GM10847 (cell line): ENCODE data around the gene TRIM65.

ENCODE experiments used
- POLR2A ChIP-seq: IDR thresholded peaks from 2 replicates; pipeline ENCODE4 v1.6.1; 2011; ENCODE audit not compliant: insufficient read length; ENCODE audit errors: extremely low read depth

Gene TRIM65

GRCh38 chr17:75893305-75894048, 3.3 kb downstream of the TRIM65 start:
- no peak for TF ChIP-seq POLR2A

GRCh38 chr17:75892556-75893224, 4.1 kb downstream of the TRIM65 start:
- no peak for TF ChIP-seq POLR2A

DNA sequence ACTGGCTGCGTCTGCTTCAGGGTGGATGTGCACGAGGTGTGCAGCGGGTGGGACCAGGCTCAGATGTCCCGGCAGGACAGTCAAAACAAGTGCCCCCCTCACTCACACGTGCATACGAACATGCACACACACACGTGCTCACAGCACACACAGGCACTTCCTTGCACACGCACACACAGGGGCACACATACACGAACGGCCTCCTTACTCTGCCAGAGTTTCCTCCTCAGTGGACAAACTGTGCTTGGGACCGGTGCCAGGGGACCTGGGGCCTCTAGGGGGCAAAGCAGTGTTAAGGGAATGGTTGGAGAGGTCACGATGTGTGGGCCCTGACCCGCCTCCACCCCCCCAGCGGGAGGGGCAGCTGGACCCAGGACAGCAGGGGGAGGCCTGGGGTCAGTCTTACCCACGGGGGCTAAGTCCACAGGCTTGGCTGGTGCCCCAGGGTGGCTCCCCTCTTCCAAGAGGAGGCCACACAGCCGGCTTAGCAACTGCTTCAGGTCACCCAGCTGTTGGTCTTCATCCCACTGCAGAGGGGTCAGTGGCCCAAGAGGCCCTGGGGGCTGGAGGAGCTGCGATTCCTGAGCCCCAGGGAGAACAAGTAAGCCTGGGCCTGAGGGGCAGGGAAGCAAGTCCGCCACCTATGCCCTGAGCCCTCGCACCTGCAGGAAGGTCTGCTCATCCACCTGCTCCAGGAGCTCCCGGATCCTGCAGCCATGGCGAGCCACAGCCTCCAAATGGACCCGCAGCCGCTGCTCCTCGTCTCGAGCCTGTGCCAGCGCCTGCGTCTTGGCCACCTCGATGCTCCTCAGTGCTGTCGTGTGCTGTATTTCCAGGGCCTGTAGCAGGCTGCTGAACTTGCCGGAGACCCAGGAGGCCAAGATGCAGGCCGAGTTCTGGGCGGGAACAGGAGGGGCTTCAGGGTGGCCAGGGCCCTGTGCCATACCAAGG, 4.9 kb downstream of the TRIM65 start:
- TF ChIP-seq POLR2A: no peak

DNA sequence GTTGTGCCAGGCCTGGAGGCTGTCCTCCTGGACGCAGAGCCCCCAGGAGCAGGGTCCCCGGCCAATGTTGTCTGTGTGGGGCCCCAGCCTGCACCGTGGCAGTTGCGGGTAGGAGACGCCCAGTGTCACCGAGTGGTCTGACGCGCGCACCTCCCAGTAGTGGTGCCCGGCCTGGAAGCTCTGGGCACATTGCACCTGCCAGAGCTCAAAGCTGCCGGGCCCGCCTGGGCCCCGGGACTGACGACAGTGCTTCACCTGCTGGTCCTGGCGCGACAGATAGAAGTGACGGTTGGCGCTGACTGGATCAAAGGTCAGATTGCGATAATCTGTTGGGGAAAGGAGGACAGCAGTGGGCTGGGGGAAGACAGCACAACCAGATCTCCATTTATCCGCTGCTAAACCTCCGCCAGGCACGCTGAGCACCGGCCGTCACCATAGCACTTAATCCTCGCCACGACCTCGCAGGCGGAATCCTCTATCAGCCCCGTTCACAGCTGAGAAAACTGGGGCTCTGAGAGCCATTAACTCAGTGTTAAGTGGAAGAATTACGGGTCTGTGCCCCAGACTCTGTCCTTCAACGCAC, 5.6 kb downstream of the TRIM65 start:
- no peak for TF ChIP-seq POLR2A

GRCh38 chr17:75889454-75889853, 7.3 kb downstream of the TRIM65 start:
- TF ChIP-seq POLR2A: no peak

DNA sequence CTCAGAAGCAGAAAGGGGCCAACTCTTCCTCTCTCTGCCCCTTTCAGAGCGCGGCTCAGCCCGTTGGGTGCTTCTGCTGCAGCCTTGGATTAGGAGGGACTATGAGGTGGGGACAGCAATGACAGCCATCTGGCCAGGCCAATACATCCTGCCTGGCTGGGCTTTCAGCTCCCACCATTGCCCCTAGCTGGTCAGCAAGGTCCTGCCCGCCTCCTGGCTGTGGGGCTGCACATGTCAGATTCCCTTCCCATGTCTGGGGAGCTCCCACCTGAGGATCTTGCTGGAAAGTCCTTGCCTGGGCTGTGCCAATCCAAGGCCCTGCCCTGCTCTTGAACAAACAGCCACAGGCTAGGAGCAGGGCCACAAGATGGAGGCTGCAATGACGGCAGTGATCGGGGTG, 8.3 kb downstream of the TRIM65 start:
- no peak for TF ChIP-seq POLR2A

- TF ChIP-seq POLR2A: no peak
These were observed 11.3 kb downstream of the TRIM65 start for GRCh38 chr17:75885431-75885830.

DNA sequence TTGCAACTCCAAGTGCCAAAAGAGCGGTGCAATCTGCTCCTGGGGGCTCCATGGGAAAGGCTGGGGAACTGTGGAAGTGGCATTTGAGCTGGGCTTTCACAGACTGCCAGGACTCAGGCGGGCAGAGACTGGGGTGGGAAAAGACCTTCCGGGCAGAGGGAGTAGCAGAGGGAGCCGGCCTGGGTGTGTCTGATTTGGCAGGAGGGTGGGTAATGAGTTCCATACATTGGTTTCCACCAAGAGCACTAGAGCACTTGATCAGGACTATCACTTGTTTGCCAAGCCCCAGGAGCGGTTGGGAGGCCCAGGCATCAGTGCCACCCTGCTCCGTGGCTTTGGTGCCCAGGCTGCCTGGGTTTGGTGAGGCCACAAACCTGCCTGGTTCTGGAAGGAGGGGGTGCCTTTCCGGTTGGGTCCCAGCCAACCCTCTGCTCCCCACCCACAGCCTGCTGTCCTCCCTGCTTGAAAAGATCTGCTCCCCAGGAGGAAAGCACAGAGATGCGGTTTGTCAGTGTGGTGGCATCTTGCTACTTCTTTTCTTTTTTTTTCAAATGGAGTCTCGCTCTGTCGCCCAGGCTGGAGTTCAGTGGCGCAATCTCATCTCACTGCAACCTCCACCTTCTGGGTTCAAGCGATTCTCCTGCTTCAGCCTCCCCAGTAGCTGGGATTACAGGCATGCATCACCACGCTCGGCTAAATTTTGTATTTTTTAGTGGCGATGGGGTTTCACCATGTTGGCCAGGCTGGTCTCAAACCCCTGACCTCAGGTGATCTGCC, 14.9 kb downstream of the TRIM65 start:
- TF ChIP-seq POLR2A: no peak

GRCh38 chr17:75880266-75880665, 16.5 kb downstream of the TRIM65 start:
- TF ChIP-seq POLR2A: no peak

- no peak for TF ChIP-seq POLR2A
These were observed 18.4 kb downstream of the TRIM65 start, which contains the start of gene TRIM47 for GRCh38 chr17:75878174-75878998. TRIM47 (minus strand) TSS chr17:75878581; CDS start chr17:75878548, 33 bp downstream.

GRCh38 chr17:75877752-75878173, 19.0 kb downstream of the TRIM65 start:
- no peak for TF ChIP-seq POLR2A

DNA sequence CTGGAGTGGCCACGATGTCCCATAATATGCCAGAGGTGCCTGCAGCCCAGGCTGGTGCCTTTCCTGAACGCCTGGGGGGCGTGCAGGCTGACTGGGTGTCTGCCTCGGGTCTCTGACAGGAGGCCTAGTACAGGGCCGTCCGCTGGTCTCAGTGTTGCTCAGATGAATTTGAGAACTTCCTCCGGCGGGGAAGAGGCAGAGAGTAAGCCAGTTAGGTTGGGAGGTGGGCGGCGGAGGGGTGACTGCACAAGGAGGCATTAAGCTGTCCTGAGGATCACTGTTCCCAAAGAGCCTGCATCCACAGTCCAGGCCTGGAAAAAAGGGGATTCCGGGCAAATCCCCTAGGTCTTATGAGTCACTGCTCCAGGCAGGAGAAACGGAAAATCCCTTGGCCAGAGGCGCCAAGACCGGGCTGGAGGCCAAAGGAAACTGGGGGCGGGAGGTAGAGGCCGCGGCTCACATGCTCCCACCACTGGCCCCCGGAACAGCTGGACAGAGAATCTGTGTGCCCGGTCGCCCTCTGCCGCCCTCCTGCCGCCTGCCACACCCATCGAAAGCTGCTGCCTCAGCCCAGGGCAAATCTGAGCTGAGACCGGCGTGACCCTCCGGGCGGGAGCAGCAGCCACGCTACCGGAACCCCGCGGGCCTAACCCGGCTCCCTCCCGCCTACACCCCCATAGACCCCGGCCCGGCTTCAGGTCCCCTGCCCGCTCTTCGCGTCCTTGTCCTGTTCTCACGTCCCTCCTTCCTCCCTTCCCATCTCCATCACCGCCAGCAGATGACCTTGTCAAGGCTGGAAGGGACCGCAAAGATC, 19.6 kb downstream of the TRIM65 start:
- no peak for TF ChIP-seq POLR2A

- no peak for TF ChIP-seq POLR2A
These were observed 20.4 kb downstream of the TRIM65 start for GRCh38 chr17:75876190-75876937.

GRCh38 chr17:75875940-75876189, 20.9 kb downstream of the TRIM65 start:
- no peak for TF ChIP-seq POLR2A
